ENCODE data around the gene RTN1. TPM values are rescaled to one million over a fixed set of nuclear protein-coding genes. Genes with fewer than 3 reads are reported as not detected.
A peak's percentile ranks its signal among the peaks of the same experiment; 100 is the strongest.

RTN1 gene
- polyA plus RNA-seq, 6 donors from 2014 or later: 0.09 to 0.77 (median 0.17) TPM; not detected in 3

DNA sequence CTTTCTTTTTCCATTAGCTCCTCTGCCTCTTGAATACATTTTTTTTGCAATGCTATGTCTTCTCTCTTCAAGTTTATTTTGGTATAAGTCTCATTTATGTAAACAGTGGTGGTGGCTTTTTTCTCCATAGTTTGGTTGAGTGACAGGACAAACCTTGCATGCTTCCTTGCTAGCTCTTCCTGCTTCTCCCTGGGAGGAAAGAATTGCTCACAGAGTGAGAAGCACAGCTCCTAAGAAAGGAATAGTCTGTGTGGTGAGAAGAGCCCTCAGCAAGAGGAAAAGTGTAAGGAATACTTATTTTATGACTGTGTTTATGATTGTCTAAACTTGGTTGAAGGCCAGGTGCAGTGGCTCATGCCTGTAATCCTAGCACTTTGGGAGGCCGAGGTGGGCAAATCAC is 305.5 kb downstream of the RTN1 start:
- Mint-ChIP-seq H3K27ac (no peak overlapping the region), H3K36me3 (no peaks in the 10 kb centered on the region), H3K4me3 (no peak overlapping the region), H3K27me3 (peaks cover 6 to 35% (median 6%) of the 10 kb centered on the region in 3 donors), H3K9me3 (no peaks in the 10 kb centered on the region), H3K4me1 (no peaks in the 10 kb centered on the region)
- ATAC-seq (ENCODE audit: low read depth in 2 of 2) (no peak), DNase-seq (no peak)

GRCh38 chr14:59564366-59564765 is 306.2 kb downstream of the RTN1 start:
- H3K27ac Mint-ChIP-seq: peak overlapping the region in 2 of 6 donors; percentile 6 to 12
- H3K27me3 Mint-ChIP-seq: peaks cover 6 to 35% (median 6%) of the 10 kb centered on the region in 3 donors
- H3K4me1 Mint-ChIP-seq: no peaks in the 10 kb centered on the region
- DNase-seq: no peak
- no peak for ATAC-seq (ENCODE audit: low read depth in 2 of 2)
- H3K9me3 Mint-ChIP-seq: no peaks in the 10 kb centered on the region
- H3K36me3 Mint-ChIP-seq: no peaks in the 10 kb centered on the region
- no peak overlapping the region for H3K4me3 Mint-ChIP-seq

DNA sequence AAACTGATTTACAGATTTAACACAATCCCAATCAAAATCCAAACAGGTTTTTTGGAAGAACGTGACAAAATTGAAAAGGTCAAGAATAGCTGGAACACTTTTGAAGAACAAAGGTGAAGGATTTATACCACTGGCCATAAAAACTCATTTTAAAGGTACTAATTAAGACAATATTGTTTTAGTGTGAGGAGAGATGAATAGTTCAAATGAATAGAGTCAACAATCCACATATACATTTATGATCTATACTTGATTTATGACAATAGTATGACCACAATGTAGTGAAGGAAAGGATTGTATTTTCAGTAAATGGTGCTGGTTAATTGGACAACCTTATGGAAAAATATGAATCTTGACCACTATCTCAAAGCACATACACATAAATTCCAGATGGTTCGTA is 323.3 kb downstream of the RTN1 start:
- H3K9me3 Mint-ChIP-seq: peaks cover 0 to 18% (median 5%) of the 10 kb centered on the region in 7 donors
- ATAC-seq (ENCODE audit: low read depth in 2 of 2) (no peak), DNase-seq (no peak)
- H3K36me3 Mint-ChIP-seq: no peaks in the 10 kb centered on the region
- H3K27me3 Mint-ChIP-seq: peaks cover 5 to 15% (median 7%) of the 10 kb centered on the region in 3 donors
- H3K4me1 Mint-ChIP-seq: no peaks in the 10 kb centered on the region
- H3K4me3 Mint-ChIP-seq: no peak overlapping the region
- no peak overlapping the region for H3K27ac Mint-ChIP-seq

Other genes starting within 250 kb of the RTN1 start
- not detected for gene LRRC9, start 49.4 kb upstream of the RTN1 start, polyA plus RNA-seq (ENCODE audit: low read depth in 6 of 6)
- 10 to 100 TPM; 11.3 to 26.1 (median 24.5) TPM for gene PCNX4, start 221.1 kb upstream of the RTN1 start, polyA plus RNA-seq (ENCODE audit: low read depth in 6 of 6)